OCI-LY7 (cell line): ENCODE measurements around the gene NMRK2.

ENCODE experiments used
- EZH2phosphoT487 ChIP-seq: fragments of 200-600 bp; sonication (generic); IDR thresholded peaks from 2 replicates; pipeline ENCODE4 v1.6.1; 2018; ENCODE audit warnings: low read depth, borderline replicate concordance, mild to moderate bottlenecking, mixed run types, antibody characterized with exemption, low read length, moderate library complexity, mixed read lengths
- TF ChIP-seq, protein P1 (sequence below): fragments of 200-600 bp; sonication (generic); conservative IDR thresholded peaks from 2 replicates; pipeline ENCODE4 v1.5.1; 2014; ENCODE audit warnings: mild to moderate bottlenecking, antibody characterized with exemption, low read length, moderate library complexity, mixed read lengths

DNA sequence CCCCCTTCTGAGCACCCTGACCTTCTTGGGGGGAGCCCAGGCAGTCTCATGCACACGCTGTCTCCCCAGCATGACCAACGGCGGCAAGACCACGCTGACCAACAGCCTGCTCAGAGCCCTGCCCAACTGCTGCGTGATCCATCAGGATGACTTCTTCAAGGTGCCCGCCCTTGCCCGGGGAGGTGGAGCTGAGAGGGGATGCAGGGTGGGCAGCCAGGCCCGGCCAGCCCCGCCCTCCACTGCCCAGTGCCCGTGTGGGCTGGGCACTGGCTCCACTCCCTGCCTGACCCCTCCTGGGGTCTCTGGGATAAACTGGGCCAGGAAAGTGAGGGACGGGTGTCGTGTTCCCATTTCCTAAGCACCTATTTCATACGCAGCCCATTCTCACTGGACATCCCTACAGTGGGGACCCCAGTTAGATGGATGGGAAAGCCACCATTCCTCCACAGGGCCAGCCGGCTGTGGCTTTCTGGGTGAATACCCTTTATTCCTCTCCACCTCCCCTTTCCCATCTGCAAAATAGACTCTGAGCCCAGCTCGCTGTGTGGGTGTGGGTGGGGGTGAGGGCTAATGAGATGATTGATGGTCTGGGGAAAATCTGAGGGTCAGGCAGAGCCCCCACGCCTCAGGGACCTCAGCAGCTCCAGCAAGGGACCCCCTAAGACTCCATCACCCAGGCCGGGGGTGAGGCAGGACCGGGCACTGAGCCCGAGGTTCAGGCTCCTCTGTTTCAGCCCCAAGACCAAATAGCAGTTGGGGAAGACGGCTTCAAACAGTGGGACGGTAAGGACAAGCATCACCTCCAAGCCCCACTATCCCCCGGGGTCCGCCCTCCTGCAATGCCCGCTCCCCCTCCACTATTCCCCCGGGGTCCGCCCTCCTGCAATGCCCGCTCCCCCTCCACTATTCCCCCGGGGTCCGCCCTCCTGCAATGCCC, 3.9 kb downstream of the NMRK2 start:
- TF ChIP-seq, protein P1, sequence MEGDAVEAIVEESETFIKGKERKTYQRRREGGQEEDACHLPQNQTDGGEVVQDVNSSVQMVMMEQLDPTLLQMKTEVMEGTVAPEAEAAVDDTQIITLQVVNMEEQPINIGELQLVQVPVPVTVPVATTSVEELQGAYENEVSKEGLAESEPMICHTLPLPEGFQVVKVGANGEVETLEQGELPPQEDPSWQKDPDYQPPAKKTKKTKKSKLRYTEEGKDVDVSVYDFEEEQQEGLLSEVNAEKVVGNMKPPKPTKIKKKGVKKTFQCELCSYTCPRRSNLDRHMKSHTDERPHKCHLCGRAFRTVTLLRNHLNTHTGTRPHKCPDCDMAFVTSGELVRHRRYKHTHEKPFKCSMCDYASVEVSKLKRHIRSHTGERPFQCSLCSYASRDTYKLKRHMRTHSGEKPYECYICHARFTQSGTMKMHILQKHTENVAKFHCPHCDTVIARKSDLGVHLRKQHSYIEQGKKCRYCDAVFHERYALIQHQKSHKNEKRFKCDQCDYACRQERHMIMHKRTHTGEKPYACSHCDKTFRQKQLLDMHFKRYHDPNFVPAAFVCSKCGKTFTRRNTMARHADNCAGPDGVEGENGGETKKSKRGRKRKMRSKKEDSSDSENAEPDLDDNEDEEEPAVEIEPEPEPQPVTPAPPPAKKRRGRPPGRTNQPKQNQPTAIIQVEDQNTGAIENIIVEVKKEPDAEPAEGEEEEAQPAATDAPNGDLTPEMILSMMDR, result no peak
- no peak for TF ChIP-seq EZH2phosphoT487
